Pancreas (tissue), 10 donors: ENCODE results near the gene CCDC175. TPM values are rescaled to one million over a fixed set of nuclear protein-coding genes. Genes with fewer than 3 reads are reported as not detected.

ENCODE experiments used
- ATAC-seq, 4 donors: fragments of 200-7000 bp; cut with Tn5 transposase; one replicate each; pipeline versions ENCODE4 v1.8.0 to v1.9.1; 2020; ENCODE audit warnings: mild to moderate bottlenecking in 4 of 4, moderate library complexity in 4 of 4
- DNase-seq, 6 donors: peaks; one replicate each; pipeline ENCODE4 v3.0.0-alpha.2; 2020
- FAIRE-seq: peaks from 2 replicates; lab custom pipeline; 2012; peaks lifted over from hg19 to GRCh38; lab: Jason Lieb, UNC
- H3K27ac ChIP-seq, 4 donors: fragments of 200-600 bp; sonication (generic); 1 replicate in 3 of 4; 2 replicates in 1 of 4; pipeline versions ENCODE4 v1.5.0 to v1.8.0; 2020
- H3K27me3 ChIP-seq, 4 donors: fragments of 200-600 bp; one replicate each; pipeline ENCODE4 v1.8.0; 2021
- H3K36me3 ChIP-seq, 3 donors: fragments of 200-600 bp; sonication (generic) in 1 of 3; one replicate each; pipeline versions ENCODE4 v1.5.0 to v1.8.0; 2020 to 2021
- H3K4me1 ChIP-seq, 3 donors: fragments of 200-600 bp; one replicate each; pipeline ENCODE4 v1.8.0; 2021
- H3K4me3 ChIP-seq, 4 donors: fragments of 200-600 bp; sonication (generic) in 2 of 4; one replicate each; pipeline versions ENCODE4 v1.5.0 to v1.8.0; 2020 to 2021
- H3K9me3 ChIP-seq, 4 donors: fragments of 200-600 bp; one replicate each; pipeline ENCODE4 v1.8.0; 2021
- CTCF ChIP-seq, 4 donors: fragments of 200-600 bp; sonication (generic) in 3 of 4; IDR thresholded peaks; one replicate each; pipeline versions ENCODE4 v1.5.0 to v1.8.0; 2021; ENCODE audit warnings: antibody characterized with exemption in 4 of 4
- WGBS, 2 donors: extraction: QIAGEN DNeasy Blood & Tissue Kit; methylation state at CpG; one replicate each; pipeline ENCODE4 v1.1.7; 2013; 5-methylcytosine and 5-hydroxymethylcytosine counted together
- intact Hi-C, 3 donors: fragments of 100-400 bp; cut with DNase I; formaldehyde crosslinking; loops; one replicate each; pipeline versions ENCODE4 v1.11.1 to v1.14.2; 2022
- polyA plus RNA-seq, 2 donors: library from polyadenylated mRNA; stranded (reverse); fragments of 200-250 nt; gene quantifications; one replicate each; pipeline ENCODE4 v1.2.3, GENCODE V29; 2013
- total RNA-seq, 6 donors: library from RNA; stranded (reverse); fragmentation: NEBNext Ultra II Directional in 4 of 6; extraction: Animal tissue kit (Norgen Biotek cat#: 25700) in 4 of 6; gene quantifications; one replicate each; pipeline versions ENCODE4 v1.2.1 to v1.2.4, GENCODE V29; 2021 to 2023
- donor health status: healthy with polysubstance abuse.
- donor health status: DM: no; HTN: no; CAD: no; lungs with moderate emphysema.
- donor health status: DM: no; HTN: no; CAD: no.
- donor health status: control.
- donor health status: control.
- donor health status: Bipolar disorder and iron deficiency.
- donor health status: DM: yes; HTN: yes; CAD: no.
- donor health status: DM: no; HTN: no; CAD: no.
- donor health status: DM: no; HTN: no; CAD: no.
- donor health status: DM: yes; HTN: yes; CAD: no.

The CCDC175 gene
- total and polyA plus RNA-seq, 8 donors, result not detected

- ATAC-seq (no peak), DNase-seq (no peak), FAIRE-seq (no peak)
- Histone ChIP-seq H3K27ac (no peak overlapping the region), H3K4me1 (no peaks in the 10 kb centered on the region), H3K36me3 (no peaks in the 10 kb centered on the region), H3K9me3 (no peaks in the 10 kb centered on the region), H3K4me3 (no peak overlapping the region), H3K27me3 (no peaks in the 10 kb centered on the region)
- intact Hi-C loops, result no loop called here
- 73 to 94% methylated on average over 1 of the region's 1 CpG for WGBS, 2 donors
- no peak for TF ChIP-seq CTCF (IDR thresholded peaks at IDR 0.05)
These were observed 39.1 kb downstream of the CCDC175 start for GRCh38 chr14:59537476-59537875.

GRCh38 chr14:59534361-59534987 is 42.1 kb downstream of the CCDC175 start:
- H3K27ac ChIP-seq, result no peak overlapping the region
- no peak for FAIRE-seq
- no peak for TF ChIP-seq CTCF (IDR thresholded peaks at IDR 0.05)
- no peak overlapping the region for H3K4me3 ChIP-seq
- H3K9me3 ChIP-seq, result no peaks in the 10 kb centered on the region
- 71% methylated on average over 7 of the region's 7 CpGs for WGBS, 2 donors
- no peak for DNase-seq
- intact Hi-C loops, result no loop called here
- ATAC-seq, result no peak
- no peaks in the 10 kb centered on the region for H3K27me3 ChIP-seq
- H3K36me3 ChIP-seq, result no peaks in the 10 kb centered on the region
- H3K4me1 ChIP-seq, result no peaks in the 10 kb centered on the region

GRCh38 chr14:59532419-59532818 is 44.2 kb downstream of the CCDC175 start:
- no peaks in the 10 kb centered on the region for H3K27me3 ChIP-seq
- no peak for DNase-seq
- 71 to 82% methylated on average over 1 of the region's 1 CpG for WGBS, 2 donors
- no peak for FAIRE-seq
- no peaks in the 10 kb centered on the region for H3K36me3 ChIP-seq
- ATAC-seq, result no peak
- TF ChIP-seq CTCF (IDR thresholded peaks at IDR 0.05), result no peak
- intact Hi-C loops, result no loop called here
- no peak overlapping the region for H3K4me3 ChIP-seq
- H3K4me1 ChIP-seq, result no peaks in the 10 kb centered on the region
- H3K27ac ChIP-seq, result no peak overlapping the region
- no peaks in the 10 kb centered on the region for H3K9me3 ChIP-seq

GRCh38 chr14:59530349-59530748 is 46.3 kb downstream of the CCDC175 start:
- H3K27me3 ChIP-seq, result no peaks in the 10 kb centered on the region
- no peak for TF ChIP-seq CTCF (IDR thresholded peaks at IDR 0.05)
- FAIRE-seq (no peak), DNase-seq (no peak), ATAC-seq (no peak)
- no peaks in the 10 kb centered on the region for H3K4me1 ChIP-seq
- intact Hi-C loops, result no loop called here
- H3K36me3 ChIP-seq, result no peaks in the 10 kb centered on the region
- H3K9me3 ChIP-seq, result no peaks in the 10 kb centered on the region
- no peak overlapping the region for H3K27ac ChIP-seq
- no peak overlapping the region for H3K4me3 ChIP-seq

GRCh38 chr14:59529189-59529588 is 47.4 kb downstream of the CCDC175 start:
- DNase-seq (no peak), ATAC-seq (no peak), FAIRE-seq (no peak)
- Histone ChIP-seq H3K4me3 (no peak overlapping the region), H3K4me1 (no peaks in the 10 kb centered on the region), H3K36me3 (no peaks in the 10 kb centered on the region), H3K27ac (no peak overlapping the region), H3K9me3 (no peaks in the 10 kb centered on the region), H3K27me3 (no peaks in the 10 kb centered on the region)
- intact Hi-C loops, result no loop called here
- TF ChIP-seq CTCF (IDR thresholded peaks at IDR 0.05), result no peak
- 48 to 83% methylated on average over 2 of the region's 2 CpGs for WGBS, 2 donors
